Measurements from ENCODE around the gene WWOX. TPM values are rescaled to one million over a fixed set of nuclear protein-coding genes. Genes with fewer than 3 reads are reported as not detected.
A peak's percentile ranks its signal among the peaks of the same experiment; 100 is the strongest.

WWOX gene
- polyA plus RNA-seq, 1 donor from 2014 or later = 25.6 TPM

GRCh38 chr16:78675312-78675711 is 575.9 kb downstream of the WWOX start:
- H3F3A ChIP-seq (ENCODE audit: insufficient read depth, low read length, poor library complexity, severe bottlenecking) = no peaks in the 10 kb centered on the region
- no peaks in the 10 kb centered on the region for H3K27me3 ChIP-seq (ENCODE audit: insufficient read depth, low read depth, low read length)
- no peak overlapping the region for H3K4me2 ChIP-seq (ENCODE audit: low read length)
- no peak for TF ChIP-seq EP300 (conservative IDR thresholded peaks at IDR 0.05; ENCODE audit: poor library complexity, severe bottlenecking)
- TF ChIP-seq TAF1 (IDR thresholded peaks at IDR 0.05; ENCODE audit: low read depth) = no peak
- TF ChIP-seq EZH2 (IDR thresholded peaks at IDR 0.05; ENCODE audit: borderline replicate concordance, insufficient read depth, low read length, poor library complexity, severe bottlenecking) = no peak
- TF ChIP-seq RAD21 (conservative IDR thresholded peaks at IDR 0.05) = no peak
- no peak for TF ChIP-seq REST (IDR thresholded peaks at IDR 0.05; ENCODE audit: borderline replicate concordance)
- no peak for TF ChIP-seq SMC3 (conservative IDR thresholded peaks at IDR 0.05; ENCODE audit: poor library complexity)
- no peaks in the 10 kb centered on the region for H3K79me2 ChIP-seq (replicated peaks; ENCODE audit: insufficient read depth, low read length)
- H3K4me3 ChIP-seq (ENCODE audit: low read length) = no peak overlapping the region
- no peak overlapping the region for H3K9ac ChIP-seq (ENCODE audit: low read length)
- no peak overlapping the region for H2AFZ ChIP-seq (ENCODE audit: low read depth, low read length)
- H4K20me1 ChIP-seq (ENCODE audit: insufficient read depth) = no peaks in the 10 kb centered on the region
- no peaks in the 10 kb centered on the region for H3K9me2 ChIP-seq (ENCODE audit: insufficient read depth, low read length)
- no peaks in the 10 kb centered on the region for H3K9me3 ChIP-seq (ENCODE audit: low read length)
- H3K27ac ChIP-seq (ENCODE audit: low read length) = no peak overlapping the region
- no peaks in the 10 kb centered on the region for H3K36me3 ChIP-seq (ENCODE audit: insufficient read depth, low read length)

- Histone ChIP-seq H2AFZ (ENCODE audit: low read depth, low read length) (no peak overlapping the region), H3K9me3 (ENCODE audit: low read length) (no peaks in the 10 kb centered on the region), H4K20me1 (ENCODE audit: insufficient read depth) (no peaks in the 10 kb centered on the region), H3F3A (ENCODE audit: insufficient read depth, low read length, poor library complexity, severe bottlenecking) (no peaks in the 10 kb centered on the region), H3K4me2 (ENCODE audit: low read length) (no peak overlapping the region), H3K9ac (ENCODE audit: low read length) (no peak overlapping the region), H3K36me3 (ENCODE audit: insufficient read depth, low read length) (no peaks in the 10 kb centered on the region), H3K27me3 (ENCODE audit: insufficient read depth, low read depth, low read length) (no peaks in the 10 kb centered on the region), H3K4me3 (ENCODE audit: low read length) (no peak overlapping the region), H3K9me2 (ENCODE audit: insufficient read depth, low read length) (no peaks in the 10 kb centered on the region), H3K79me2 (replicated peaks; ENCODE audit: insufficient read depth, low read length) (no peaks in the 10 kb centered on the region), H3K27ac (ENCODE audit: low read length) (peak overlapping the region; percentile 4)
- no peak for TF ChIP-seq TAF1 (IDR thresholded peaks at IDR 0.05; ENCODE audit: low read depth)
- no peak for TF ChIP-seq RAD21 (conservative IDR thresholded peaks at IDR 0.05)
- TF ChIP-seq POLR2AphosphoS5 (IDR thresholded peaks at IDR 0.05) = no peak
- TF ChIP-seq EZH2 (IDR thresholded peaks at IDR 0.05; ENCODE audit: borderline replicate concordance, insufficient read depth, low read length, poor library complexity, severe bottlenecking) = no peak
- TF ChIP-seq MXI1 (conservative IDR thresholded peaks at IDR 0.05; ENCODE audit: poor library complexity, severe bottlenecking) = no peak
- no peak for TF ChIP-seq CTCF (IDR thresholded peaks at IDR 0.05; ENCODE audit: poor library complexity, severe bottlenecking)
- TF ChIP-seq SMC3 (conservative IDR thresholded peaks at IDR 0.05; ENCODE audit: poor library complexity) = no peak
- TF ChIP-seq EP300 (conservative IDR thresholded peaks at IDR 0.05; ENCODE audit: poor library complexity, severe bottlenecking) = no peak
- TF ChIP-seq REST (IDR thresholded peaks at IDR 0.05; ENCODE audit: borderline replicate concordance) = no peak
Measured at GRCh38 chr16:78675951-78676792, 576.7 kb downstream of the WWOX start.

All from neural cell (in vitro differentiated cells).